Middle frontal gyrus (tissue), 1 donor: ENCODE measurements around the gene PLEKHM3.
"Not testable (repeated sequence)": the region's sequence is repeated elsewhere in the genome, so short reads cannot be mapped to it uniquely, and the experiment has no call there.

Source experiments
- DNase-seq: peaks from one replicate; pipeline ENCODE4 v3.0.0-alpha.2; 2015; ENCODE audit warnings: low spot score; ENCODE audit errors: extremely low spot score

The PLEKHM3 gene

DNA sequence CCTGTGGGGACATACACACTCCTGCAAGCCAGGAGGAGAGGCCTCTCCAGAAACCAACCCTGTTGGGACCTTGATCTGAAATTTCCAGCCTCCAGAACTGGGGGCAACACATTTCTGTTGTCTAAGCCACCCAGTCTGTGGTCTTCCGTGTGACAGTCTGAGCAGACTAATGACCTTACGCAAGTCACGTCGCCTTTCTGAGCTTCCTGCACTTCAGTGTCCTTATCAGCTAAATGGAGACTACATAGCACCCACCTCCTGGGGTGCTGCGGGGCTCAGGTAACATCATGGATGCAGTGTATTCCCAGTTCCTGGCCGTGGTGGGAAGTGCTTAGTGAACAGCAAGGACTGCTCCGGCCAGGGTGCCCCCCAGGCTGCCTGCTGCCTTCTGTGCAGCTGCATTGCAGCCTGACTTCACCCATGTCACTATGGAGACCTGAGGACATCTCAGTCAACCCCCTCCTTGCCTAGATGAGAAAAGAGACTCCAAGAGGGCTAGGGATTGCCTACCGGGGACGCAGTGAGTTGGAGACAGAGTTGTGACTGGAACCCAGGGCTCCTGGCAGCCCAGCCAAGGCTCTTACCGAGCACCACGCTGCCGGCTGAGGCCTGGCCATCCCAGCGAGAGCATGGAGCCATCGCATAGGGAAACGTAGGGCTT is 194.4 kb downstream of the PLEKHM3 start:
- DNase-seq = no peak

DNA sequence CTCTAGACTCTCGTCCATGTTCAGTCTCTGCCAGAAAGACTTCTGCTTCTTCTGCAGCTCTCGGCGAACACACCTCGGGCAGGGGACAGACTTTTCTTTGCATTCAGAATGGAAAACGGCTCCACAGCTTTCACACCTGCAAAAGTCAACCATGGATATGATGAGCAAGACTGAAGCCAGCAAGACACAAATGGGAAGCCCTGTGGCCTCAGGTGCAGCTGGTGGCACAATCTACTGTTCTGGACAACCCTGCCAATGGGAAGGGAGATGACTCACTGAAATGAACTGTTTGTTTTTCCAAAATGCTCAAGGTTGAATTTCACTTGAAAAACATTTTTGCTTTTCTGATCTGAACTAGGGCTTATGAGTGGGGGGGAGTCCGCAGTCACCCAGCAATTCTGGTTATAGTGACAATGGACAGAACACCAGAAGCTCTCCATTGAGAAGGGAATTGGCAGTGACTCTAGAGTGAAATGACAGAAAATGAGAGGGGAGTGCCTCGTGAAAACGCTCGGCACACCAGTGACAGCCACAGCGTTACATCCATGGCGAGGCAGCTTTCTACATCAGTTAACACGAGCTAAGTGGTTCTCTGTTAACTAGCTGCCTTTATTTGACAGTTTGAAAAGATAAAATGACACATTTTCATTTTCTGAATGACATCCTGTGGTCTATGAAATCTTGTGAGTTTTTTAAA is 196.8 kb downstream of the PLEKHM3 start:
- no peak for DNase-seq

DNA sequence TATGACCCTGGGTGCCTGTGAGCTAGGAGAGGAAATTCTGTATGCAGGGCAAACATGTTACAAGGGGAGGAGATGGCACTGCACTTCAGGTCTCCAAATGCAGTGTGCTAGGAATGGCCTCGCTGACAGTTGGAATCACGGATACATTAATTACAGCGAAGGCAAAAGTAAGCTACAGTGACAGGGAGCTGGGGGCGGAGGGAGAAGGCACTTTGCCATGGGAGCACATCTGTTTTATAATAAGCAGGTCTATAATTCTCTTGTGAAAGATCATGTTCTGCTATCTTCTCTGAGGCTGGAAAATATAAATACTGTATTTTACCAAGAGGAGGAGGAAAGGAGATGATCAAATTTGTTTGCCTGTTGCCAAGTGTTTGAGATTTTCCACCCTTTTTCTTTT is 199.3 kb downstream of the PLEKHM3 start:
- DNase-seq = no peak

DNA sequence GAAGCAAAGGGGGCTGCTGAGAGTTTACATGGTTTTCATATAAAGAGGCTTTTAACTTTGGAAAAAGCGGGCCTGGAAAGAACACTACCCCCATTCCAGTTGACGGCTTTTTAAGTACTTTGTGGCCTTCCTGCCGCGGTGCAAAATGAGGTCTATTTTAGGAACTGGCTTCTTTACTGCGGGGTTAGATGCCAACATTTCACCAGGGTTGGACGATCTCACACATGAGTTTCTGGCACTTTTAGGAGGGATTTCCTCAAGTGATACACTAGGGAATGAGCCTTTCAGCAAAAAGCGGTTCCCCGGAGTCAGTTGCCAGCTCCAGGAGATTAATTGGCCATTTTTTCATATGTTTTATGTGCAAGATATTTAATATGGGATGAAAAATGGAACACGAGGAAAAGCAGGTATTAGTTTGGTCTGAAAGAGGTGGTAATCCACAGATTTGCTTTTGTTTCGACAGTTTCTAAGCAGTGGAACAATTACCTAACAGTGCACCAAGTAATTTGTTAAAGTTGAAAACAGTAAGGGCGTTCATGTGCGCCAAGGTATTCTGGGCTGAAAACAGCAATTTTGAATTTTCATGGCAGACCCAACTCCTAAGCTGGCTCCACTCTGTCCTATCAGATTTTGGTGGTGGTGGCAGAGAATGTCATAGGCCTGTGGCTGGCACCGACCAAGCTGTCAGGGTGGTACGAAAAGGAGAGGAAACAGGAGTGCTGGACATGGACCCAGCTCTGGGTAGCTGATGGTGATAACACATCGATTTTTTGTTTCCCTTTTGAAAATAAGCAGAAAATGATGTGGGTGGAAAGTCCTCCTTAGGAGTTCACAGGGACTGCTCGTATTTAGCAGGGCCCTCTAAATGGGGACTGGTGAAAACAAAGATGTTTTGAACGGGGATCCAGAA is 200.0 kb downstream of the PLEKHM3 start:
- DNase-seq = no peak

DNA sequence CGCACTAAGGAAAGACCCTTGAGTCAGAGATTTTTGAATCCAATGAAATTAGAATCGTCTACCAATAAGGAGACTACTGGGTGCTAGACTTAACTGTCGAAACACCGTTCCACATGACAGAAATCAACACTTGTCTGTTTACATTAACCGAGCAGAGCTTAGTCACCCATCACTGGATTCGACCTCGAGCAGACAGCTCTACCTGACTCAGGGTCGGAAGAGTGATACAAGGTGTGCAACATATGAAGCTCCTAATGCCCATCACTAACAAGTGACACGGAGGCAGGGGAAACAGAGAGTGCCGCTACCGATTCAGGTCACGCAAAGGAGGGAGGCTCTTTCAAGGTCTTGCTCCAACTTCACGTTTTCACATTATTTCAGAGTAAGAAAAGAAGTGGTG is 201.5 kb downstream of the PLEKHM3 start:
- no peak for DNase-seq

- DNase-seq = no peak
These were observed 205.2 kb downstream of the PLEKHM3 start for GRCh38 chr2:207819839-207820784.

DNA sequence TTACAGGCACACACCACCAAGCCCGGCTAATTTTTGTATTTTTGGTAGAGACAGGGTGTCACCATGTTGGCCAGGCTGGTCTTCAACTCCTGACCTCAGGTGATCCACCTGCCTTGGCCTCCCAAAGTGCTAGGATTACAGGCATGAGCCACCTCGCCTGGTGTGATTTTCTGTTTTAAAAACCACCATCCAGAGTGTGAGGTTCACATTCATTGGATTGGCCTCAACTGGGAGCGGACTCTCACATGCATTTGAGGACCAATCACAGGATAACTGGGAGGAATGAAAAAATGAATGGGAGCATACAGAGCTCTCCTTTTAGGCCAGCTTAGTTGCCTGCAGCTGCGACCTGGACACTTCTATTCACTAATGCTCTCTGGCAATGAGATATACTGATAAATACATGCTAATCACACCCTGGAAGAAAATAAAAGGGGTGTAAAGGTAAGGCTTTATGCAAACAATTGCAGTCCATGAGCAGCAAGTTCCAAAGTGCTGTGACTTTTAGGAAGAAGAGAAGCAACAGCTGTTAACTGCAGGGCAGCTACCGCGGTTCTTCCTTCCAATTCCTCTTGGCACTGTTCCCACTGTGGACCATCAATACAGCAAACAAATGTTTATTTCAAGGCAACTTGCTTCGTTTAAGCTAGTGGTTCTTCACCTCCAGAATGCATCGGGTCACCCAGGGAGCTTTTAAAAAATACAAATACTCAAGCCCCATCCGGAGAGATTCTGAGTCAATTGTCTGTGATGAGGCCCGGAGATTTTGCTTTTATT is 206.1 kb downstream of the PLEKHM3 start:
- DNase-seq = no peak

DNA sequence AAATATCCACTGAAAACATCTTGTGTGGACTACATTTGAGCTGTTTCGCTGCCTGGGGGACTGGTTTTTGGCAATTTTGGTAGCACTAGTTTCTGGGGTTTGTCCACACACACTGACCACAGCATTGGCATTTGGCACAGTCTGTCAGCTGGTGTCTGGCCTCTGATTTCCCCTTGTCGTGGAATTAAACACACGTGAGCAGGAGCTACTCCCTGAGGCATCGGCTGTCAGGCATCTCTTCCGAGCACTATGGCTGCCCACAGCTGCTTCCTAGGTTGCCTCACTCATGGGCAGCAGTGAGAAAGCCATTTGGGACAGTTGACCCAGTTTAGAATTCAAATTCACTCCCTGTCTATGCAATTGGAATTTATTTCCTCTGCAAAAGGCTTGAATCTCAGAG is 208.8 kb downstream of the PLEKHM3 start:
- no peak for DNase-seq

GRCh38 chr2:207815254-207815653 is 210.1 kb downstream of the PLEKHM3 start:
- no peak for DNase-seq

DNA sequence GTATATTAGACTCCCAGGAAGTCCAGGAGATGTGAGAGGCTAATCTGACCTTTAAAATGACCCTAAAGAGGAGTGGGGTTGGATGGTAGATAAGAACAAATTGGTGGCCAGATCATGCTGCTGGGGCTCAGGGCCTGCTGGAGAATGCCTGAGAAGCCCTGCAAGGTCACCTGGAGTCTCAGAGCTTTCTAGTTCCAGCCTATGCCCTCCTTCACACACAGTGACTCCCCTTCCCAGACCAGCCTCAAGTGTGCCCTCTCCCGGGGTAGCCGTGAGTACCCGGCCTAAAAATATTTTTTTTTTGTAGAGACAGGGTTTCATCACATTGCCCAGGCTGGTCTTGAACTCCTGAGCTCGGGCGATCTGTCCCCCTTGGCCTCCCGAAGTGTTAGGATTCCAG is 211.4 kb downstream of the PLEKHM3 start:
- DNase-seq = no peak

DNA sequence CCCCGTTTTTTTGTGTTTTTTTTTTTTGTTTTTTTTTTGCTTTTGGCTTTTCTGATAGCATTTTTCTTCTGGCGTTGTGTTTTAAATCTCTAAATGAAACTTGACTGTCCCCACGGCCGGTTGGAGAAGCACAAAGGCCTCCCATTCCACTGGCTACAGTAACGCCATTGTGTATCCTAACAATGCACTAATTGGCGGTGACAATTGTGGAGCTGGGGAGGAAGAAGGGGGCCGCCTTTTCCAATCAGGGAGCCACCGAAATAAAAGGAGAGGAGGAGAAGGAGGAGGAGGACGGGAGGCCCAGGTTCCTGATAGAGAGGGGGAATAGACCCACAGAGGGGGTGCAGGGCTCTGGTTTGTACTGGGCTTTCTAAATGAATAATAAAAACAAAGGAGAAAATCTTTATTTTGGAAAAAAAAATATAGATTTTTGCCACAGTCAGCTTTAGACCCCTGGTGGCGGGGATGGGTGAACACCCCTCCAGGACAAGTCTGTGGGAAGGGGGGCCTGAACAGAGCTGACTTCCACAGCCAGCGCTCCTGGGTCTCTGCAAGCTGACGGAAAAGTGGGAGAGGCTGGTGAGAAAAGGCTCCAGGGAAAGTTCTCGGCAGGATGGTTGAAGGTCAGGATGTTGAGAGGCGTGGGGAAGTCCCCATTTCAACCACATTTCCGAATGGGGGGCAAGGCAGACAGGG is 212.0 kb downstream of the PLEKHM3 start:
- DNase-seq = peak; percentile 39

DNA sequence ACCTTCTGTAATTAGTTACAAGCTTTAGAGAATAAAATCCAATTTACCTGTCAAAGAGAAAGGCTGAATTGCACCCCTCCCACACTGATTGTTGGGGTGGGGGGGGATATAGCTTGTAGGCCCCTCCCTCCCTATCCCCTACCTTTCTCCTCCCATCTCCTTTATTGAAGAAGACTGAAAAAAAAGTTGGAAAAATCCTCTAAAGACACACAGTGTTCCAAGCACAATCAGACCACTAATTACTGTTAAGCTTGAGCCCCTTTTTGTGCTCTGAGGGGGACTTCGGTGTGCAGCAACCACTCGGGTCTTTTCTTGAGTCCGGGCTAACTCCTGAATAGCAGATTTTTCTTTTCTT is 212.6 kb downstream of the PLEKHM3 start:
- DNase-seq = no peak

GRCh38 chr2:207812058-207812725 is 213.1 kb downstream of the PLEKHM3 start:
- no peak for DNase-seq

GRCh38 chr2:207811658-207812057 is 213.7 kb downstream of the PLEKHM3 start:
- not testable (repeated sequence) for DNase-seq

- no peak for DNase-seq
These were observed 215.0 kb downstream of the PLEKHM3 start for GRCh38 chr2:207810200-207810788.

GRCh38 chr2:207808119-207808518 is 217.2 kb downstream of the PLEKHM3 start:
- DNase-seq = no peak

DNA sequence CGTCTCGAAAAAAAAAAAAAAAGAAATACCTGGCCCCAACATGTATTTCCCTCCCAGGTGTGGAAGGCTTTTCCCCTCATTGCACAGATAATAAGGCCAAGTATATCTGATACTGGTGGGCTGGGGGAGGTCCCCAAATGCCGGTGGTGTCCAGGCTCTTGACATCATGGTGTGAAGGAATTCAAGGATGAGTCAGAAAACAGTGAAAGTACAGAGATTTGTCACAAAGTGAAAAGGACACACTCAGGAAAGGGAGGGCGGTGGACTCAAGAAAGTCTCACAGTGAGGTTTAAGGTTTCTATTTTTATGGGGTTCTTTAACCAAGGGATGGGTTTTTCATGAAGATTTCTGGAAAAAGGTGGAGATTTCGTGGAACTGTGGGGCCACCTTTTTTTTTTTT is 217.8 kb downstream of the PLEKHM3 start:
- DNase-seq = no peak

DNA sequence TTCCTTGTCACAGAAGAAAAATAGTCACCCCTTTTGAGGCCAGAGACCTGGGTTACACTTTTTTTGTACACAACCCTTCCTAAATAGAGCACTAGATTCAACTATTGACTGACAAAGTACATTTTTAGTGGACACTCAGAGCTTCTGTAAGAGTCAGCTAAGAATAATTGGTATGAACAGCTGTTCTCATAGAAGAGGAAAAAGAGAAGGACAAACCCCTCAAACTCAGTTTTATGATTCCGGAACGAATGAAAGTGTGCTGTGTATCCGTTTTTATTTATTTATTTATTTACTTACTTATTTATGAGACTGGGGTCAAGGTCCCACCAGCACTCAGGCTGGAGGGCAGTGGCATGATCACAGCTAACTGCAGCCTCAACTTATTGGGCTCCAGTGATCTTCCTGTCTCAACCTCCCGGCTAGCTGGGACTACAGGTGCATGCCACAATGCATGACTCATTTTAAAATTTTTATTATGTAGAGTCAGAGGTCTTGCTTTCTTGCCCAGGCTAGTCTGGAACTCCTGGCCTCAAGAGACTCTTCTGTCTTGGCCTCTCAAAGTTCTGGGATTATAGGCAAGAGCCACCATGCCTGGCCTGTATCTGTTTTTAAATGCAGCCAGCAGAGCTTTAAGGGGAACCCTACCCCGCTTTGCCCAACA is 219.6 kb downstream of the PLEKHM3 start:
- DNase-seq = no peak
